Neural cell (in vitro differentiated cells): ENCODE results near the gene SLC10A3. TPM values are rescaled to one million over a fixed set of nuclear protein-coding genes. Genes with fewer than 3 reads are reported as not detected.

Source experiments
- H2AFZ ChIP-seq: fragments of 200-600, 300-800 bp; sonication (generic), shearing (Covaris generic); 2 replicates; pipeline ENCODE4 v1.6.0; 2014; ENCODE audit warnings: low read depth, mild to moderate bottlenecking, antibody characterized with exemption, low read length, moderate library complexity
- H3F3A ChIP-seq: fragments of 200-600 bp; shearing (Covaris generic); 2 replicates; pipeline ENCODE4 v1.6.1; 2016; ENCODE audit warnings: mild to moderate bottlenecking, moderate library complexity, mixed read lengths, antibody characterized with exemption, low read length; ENCODE audit not compliant: insufficient read depth, poor library complexity, severe bottlenecking
- H3K27ac ChIP-seq: fragments of 200-600, 300-800 bp; sonication (generic), shearing (Covaris generic); 2 replicates; pipeline ENCODE4 v1.5.1; 2014; ENCODE audit warnings: mild to moderate bottlenecking, low read length, moderate library complexity
- H3K27me3 ChIP-seq: fragments of 300-800, 200-600 bp; sonication (generic), shearing (Covaris generic); 2 replicates; pipeline ENCODE4 v1.6.0; 2014; ENCODE audit warnings: mild to moderate bottlenecking, low read depth, low read length, moderate library complexity; ENCODE audit not compliant: insufficient read depth
- H3K36me3 ChIP-seq: fragments of 300-800, 200-600 bp; sonication (generic), shearing (Covaris generic); 2 replicates; pipeline ENCODE4 v1.5.1; 2014; ENCODE audit warnings: mild to moderate bottlenecking, antibody characterized with exemption, low read length, moderate library complexity; ENCODE audit not compliant: insufficient read depth
- H3K4me2 ChIP-seq: fragments of 300-800, 200-600 bp; sonication (generic), shearing (Covaris generic); 2 replicates; pipeline ENCODE4 v1.6.0; 2014; ENCODE audit warnings: mild to moderate bottlenecking, low read length
- H3K4me3 ChIP-seq: fragments of 300-800, 200-600 bp; sonication (generic), shearing (Covaris generic); 2 replicates; pipeline ENCODE4 v1.5.1; 2014; ENCODE audit warnings: mild to moderate bottlenecking, low read length, moderate library complexity
- H3K79me2 ChIP-seq: fragments of 200-600 bp; shearing (Covaris generic); replicated peaks from 2 replicates; pipeline ENCODE4 v1.6.0; 2014; ENCODE audit warnings: mild to moderate bottlenecking, low read length, moderate library complexity; ENCODE audit not compliant: insufficient read depth
- H3K9ac ChIP-seq: fragments of 300-800, 200-600 bp; sonication (generic), shearing (Covaris generic); 2 replicates; pipeline ENCODE4 v1.6.1; 2016; ENCODE audit warnings: mild to moderate bottlenecking, low read length, mixed read lengths
- H3K9me2 ChIP-seq: fragments of 200-600 bp; shearing (Covaris generic); 2 replicates; pipeline ENCODE4 v1.6.1; 2016; ENCODE audit warnings: mild to moderate bottlenecking, low read length, mixed read lengths; ENCODE audit not compliant: insufficient read depth
- H3K9me3 ChIP-seq: fragments of 200-600, 300-800 bp; sonication (generic), shearing (Covaris generic); 2 replicates; pipeline ENCODE4 v1.6.1; 2016; ENCODE audit warnings: mild to moderate bottlenecking, mixed run types, low read length, moderate library complexity, mixed read lengths
- H4K20me1 ChIP-seq: fragments of 200-600 bp; shearing (Covaris generic); 2 replicates; pipeline ENCODE4 v1.6.1; 2016; ENCODE audit warnings: mild to moderate bottlenecking, mixed run types; ENCODE audit not compliant: insufficient read depth
- CTCF ChIP-seq: fragments of 450-650 bp; IDR thresholded peaks from 2 replicates; pipeline ENCODE4 v1.5.1; 2014; ENCODE audit warnings: antibody characterized with exemption, mild to moderate bottlenecking, moderate library complexity; ENCODE audit not compliant: poor library complexity, severe bottlenecking
- EP300 ChIP-seq: fragments of 450-650 bp; conservative IDR thresholded peaks from 2 replicates; pipeline ENCODE4 v1.6.1; 2014; ENCODE audit warnings: antibody characterized with exemption, mild to moderate bottlenecking, moderate library complexity; ENCODE audit not compliant: poor library complexity, severe bottlenecking
- EZH2 ChIP-seq: fragments of 200-600, 300-800 bp; shearing (Covaris generic), sonication (generic); IDR thresholded peaks from 2 replicates; pipeline ENCODE4 v1.6.1; 2014; ENCODE audit warnings: antibody characterized with exemption, low read length, borderline replicate concordance, mild to moderate bottlenecking; ENCODE audit not compliant: insufficient read depth, poor library complexity, severe bottlenecking
- MXI1 ChIP-seq: fragments of 450-650 bp; conservative IDR thresholded peaks from 2 replicates; pipeline ENCODE4 v1.6.1; 2014; ENCODE audit warnings: antibody characterized with exemption, mild to moderate bottlenecking; ENCODE audit not compliant: poor library complexity, severe bottlenecking
- POLR2AphosphoS5 ChIP-seq: IDR thresholded peaks from 2 replicates; pipeline ENCODE4 v1.6.1; 2012
- RAD21 ChIP-seq: fragments of 450-650 bp; conservative IDR thresholded peaks from 2 replicates; pipeline ENCODE4 v1.6.1; 2014; ENCODE audit warnings: antibody characterized with exemption, mild to moderate bottlenecking, moderate library complexity
- REST ChIP-seq: IDR thresholded peaks from 2 replicates; pipeline ENCODE4 v1.6.1; 2012; ENCODE audit warnings: borderline replicate concordance
- SMC3 ChIP-seq: fragments of 450-650 bp; conservative IDR thresholded peaks from 2 replicates; pipeline ENCODE4 v1.6.1; 2014; ENCODE audit warnings: antibody characterized with exemption, mild to moderate bottlenecking, moderate library complexity; ENCODE audit not compliant: poor library complexity
- TAF1 ChIP-seq: IDR thresholded peaks from 2 replicates; pipeline ENCODE4 v1.6.1; 2012; ENCODE audit warnings: low read depth
- polyA minus RNA-seq: library from RNA; depleted of rRNA, polyadenylated mRNA; stranded (reverse); fragments of >200 nt; gene quantifications from 2 replicates; pipeline ENCODE4 v1.2.3, GENCODE V29; 2014
- polyA plus RNA-seq: library from polyadenylated mRNA; depleted of rRNA; stranded (reverse); fragments of >200 nt; gene quantifications from 2 replicates; pipeline ENCODE4 v1.2.3, GENCODE V29; 2014

Gene SLC10A3, protein sequence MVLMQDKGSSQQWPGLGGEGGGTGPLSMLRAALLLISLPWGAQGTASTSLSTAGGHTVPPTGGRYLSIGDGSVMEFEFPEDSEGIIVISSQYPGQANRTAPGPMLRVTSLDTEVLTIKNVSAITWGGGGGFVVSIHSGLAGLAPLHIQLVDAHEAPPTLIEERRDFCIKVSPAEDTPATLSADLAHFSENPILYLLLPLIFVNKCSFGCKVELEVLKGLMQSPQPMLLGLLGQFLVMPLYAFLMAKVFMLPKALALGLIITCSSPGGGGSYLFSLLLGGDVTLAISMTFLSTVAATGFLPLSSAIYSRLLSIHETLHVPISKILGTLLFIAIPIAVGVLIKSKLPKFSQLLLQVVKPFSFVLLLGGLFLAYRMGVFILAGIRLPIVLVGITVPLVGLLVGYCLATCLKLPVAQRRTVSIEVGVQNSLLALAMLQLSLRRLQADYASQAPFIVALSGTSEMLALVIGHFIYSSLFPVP
- polyA plus RNA-seq (2.7 and 6.0 TPM in 2 replicates), polyA minus RNA-seq (3.6 and 4.1 TPM in 2 replicates)

DNA sequence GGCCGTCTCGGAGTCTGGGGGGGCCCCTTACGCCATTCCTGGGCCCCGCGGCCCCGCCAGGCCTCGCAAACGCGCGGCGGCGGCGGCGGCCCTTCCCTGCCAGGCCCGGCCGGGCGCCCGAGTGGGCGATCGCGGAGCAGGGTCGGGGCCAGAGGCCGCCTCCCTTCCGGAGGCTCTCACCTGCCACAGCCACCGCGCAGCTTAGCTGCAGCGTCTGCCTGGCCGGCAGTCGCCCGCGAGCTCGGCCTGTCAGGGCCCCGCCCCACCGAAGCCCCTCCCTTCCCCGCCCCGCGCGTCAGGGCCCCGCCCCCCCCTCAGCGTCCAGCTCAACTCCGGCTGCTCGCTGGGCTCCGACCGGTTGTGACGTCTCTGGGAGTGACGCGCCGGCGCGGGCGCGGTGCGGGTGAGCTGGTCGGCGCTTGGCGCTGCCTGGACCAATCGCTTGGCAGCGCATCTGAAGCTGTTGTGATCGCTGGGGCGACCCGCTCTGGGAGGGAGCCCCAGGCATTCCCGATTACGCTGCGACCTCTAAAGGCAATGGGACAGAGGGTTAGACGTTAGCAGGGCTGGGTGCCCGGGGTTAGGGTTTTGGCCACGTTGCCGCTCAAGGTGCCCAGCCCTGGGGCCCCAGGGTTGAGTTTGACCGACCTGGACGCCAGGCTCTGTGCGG, at the start of gene SLC10A3:
SLC10A3 (minus strand) TSS at position 216 of the 670 bp plus-strand sequence. CDS start 1,689 bp downstream, outside the sequence.
- peak; percentile 47 for TF ChIP-seq REST
- peak; percentile 7 for TF ChIP-seq SMC3
- no peak for TF ChIP-seq TAF1
- peak; percentile 15 for TF ChIP-seq CTCF
- peak; percentile 71 for TF ChIP-seq POLR2AphosphoS5
- peak within 1 kb of the TSS; percentile 40 for H2AFZ ChIP-seq
- no peaks in the 10 kb centered on the region for H3K9me2 ChIP-seq
- no peaks in the 10 kb centered on the region for H3K27me3 ChIP-seq
- H3K9me3 ChIP-seq: no peaks in the 10 kb centered on the region
- H3F3A ChIP-seq: no peaks in the 10 kb centered on the region
- H3K4me3 ChIP-seq: peak within 1 kb of the TSS; percentile 67
- H4K20me1 ChIP-seq: no peaks in the 10 kb centered on the region
- H3K79me2 ChIP-seq: no peaks in the 10 kb centered on the region
- H3K9ac ChIP-seq: peak within 1 kb of the TSS; percentile 74
- peak within 1 kb of the TSS; percentile 25 for H3K4me2 ChIP-seq
- H3K27ac ChIP-seq: peak within 1 kb of the TSS; percentile 81
- H3K36me3 ChIP-seq: no peaks in the 10 kb centered on the region

GRCh38 chrX:154539077-154539476, 48.6 kb upstream of the SLC10A3 start:
- H3K36me3 ChIP-seq: no peaks in the 10 kb centered on the region
- H3K27ac ChIP-seq: no peak overlapping the region
- no peak overlapping the region for H3K9ac ChIP-seq
- no peaks in the 10 kb centered on the region for H3K9me2 ChIP-seq
- H3K4me2 ChIP-seq: no peak overlapping the region
- no peak overlapping the region for H3K4me3 ChIP-seq
- H2AFZ ChIP-seq: no peak overlapping the region
- H3F3A ChIP-seq: no peaks in the 10 kb centered on the region
- no peaks in the 10 kb centered on the region for H4K20me1 ChIP-seq
- TF ChIP-seq RAD21 (no peak), MXI1 (no peak), SMC3 (no peak), POLR2AphosphoS5 (no peak), EZH2 (no peak), REST (no peak), EP300 (no peak), CTCF (no peak), TAF1 (no peak)
- H3K9me3 ChIP-seq: no peaks in the 10 kb centered on the region
- H3K27me3 ChIP-seq: no peaks in the 10 kb centered on the region
- H3K79me2 ChIP-seq: no peaks in the 10 kb centered on the region
